ENCODE results near the gene SFPQ. TPM values are rescaled to one million over a fixed set of nuclear protein-coding genes. Genes with fewer than 3 reads are reported as not detected.

SFPQ gene
- total and polyA plus RNA-seq, 4 donors, result 116 to 269 (median 210) TPM

DNA sequence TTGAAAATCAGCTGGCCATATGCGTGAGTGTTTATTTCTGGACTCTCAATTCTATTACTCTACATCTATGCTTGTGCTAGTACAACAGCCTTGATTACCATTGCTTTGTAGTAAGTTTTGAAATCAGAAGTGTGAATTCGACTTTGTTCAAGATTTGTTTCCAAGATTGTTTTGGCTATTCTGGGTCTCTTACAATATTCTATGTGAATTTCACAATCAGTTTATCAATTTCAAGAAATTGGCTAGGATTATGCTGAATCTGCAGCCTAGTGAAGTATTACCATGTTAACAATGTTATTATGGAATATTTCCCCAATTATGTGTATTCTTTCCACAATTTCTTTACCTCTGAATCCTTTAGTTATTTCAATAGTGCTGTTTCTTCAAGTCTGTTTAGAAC lies 19.5 kb downstream of the SFPQ start:
- peaks cover 16 to 34% (median 22%) of the 10 kb centered on the region in 4 donors for H3K36me3 ChIP-seq (ENCODE audit: control insufficient read depth in 4 of 4, insufficient read depth in 4 of 4, low read length in 4 of 4)
- no peaks in the 10 kb centered on the region for H3K27me3 ChIP-seq (ENCODE audit: control insufficient read depth in 3 of 3, insufficient read depth in 3 of 3, low read length in 2 of 3)
- ATAC-seq (ENCODE audit: insufficient read depth, low FRiP score), result no peak
- no peak overlapping the region for H3K4me3 ChIP-seq
- no peak overlapping the region for H3K9ac ChIP-seq (ENCODE audit: insufficient read depth in 1 of 2, low read length in 2 of 2)
- DNase-seq, result peak in 2 of 3 donors; percentile 64 to 81
- 66 to 82% methylated on average over 2 of the region's 2 CpGs for WGBS, 2 donors
- peaks cover 0 to 14% (median 2%) of the 10 kb centered on the region in 5 donors for H3K4me1 ChIP-seq (ENCODE audit: control insufficient read depth in 5 of 5, insufficient read depth in 5 of 5, low read length in 5 of 5)
- TF ChIP-seq, protein P1, sequence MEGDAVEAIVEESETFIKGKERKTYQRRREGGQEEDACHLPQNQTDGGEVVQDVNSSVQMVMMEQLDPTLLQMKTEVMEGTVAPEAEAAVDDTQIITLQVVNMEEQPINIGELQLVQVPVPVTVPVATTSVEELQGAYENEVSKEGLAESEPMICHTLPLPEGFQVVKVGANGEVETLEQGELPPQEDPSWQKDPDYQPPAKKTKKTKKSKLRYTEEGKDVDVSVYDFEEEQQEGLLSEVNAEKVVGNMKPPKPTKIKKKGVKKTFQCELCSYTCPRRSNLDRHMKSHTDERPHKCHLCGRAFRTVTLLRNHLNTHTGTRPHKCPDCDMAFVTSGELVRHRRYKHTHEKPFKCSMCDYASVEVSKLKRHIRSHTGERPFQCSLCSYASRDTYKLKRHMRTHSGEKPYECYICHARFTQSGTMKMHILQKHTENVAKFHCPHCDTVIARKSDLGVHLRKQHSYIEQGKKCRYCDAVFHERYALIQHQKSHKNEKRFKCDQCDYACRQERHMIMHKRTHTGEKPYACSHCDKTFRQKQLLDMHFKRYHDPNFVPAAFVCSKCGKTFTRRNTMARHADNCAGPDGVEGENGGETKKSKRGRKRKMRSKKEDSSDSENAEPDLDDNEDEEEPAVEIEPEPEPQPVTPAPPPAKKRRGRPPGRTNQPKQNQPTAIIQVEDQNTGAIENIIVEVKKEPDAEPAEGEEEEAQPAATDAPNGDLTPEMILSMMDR (IDR thresholded peaks at IDR 0.05; ENCODE audit: control extremely low read depth, extremely low read depth), result no peak
- no peak overlapping the region for H3K27ac ChIP-seq (ENCODE audit: low read depth in 1 of 2, low read length in 1 of 2)
- no peaks in the 10 kb centered on the region for H3K9me3 ChIP-seq (ENCODE audit: control insufficient read depth in 4 of 4, insufficient read depth in 3 of 4, low read length in 3 of 4)

DNA sequence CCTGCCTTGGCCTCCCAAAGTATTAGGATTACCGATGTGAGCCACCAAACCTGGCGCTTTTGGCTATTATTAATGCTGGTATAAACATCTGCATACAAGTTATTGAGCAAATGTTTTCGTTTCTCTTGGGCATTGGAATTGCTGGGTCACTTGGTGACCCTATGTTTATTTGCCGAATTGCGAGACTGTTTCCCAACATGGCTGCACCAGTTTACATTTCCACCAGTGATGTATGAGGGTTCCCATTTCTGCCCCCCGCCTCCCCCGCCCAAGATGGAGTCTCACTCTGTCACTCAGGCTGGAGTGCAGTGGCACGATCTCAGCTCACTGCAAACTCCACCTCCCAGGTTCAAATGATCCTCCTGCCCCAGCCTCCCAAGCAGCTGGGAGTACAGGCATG lies 20.9 kb downstream of the SFPQ start:
- Histone ChIP-seq H3K36me3 (ENCODE audit: control insufficient read depth in 4 of 4, insufficient read depth in 4 of 4, low read length in 4 of 4) (peaks cover 8 to 19% (median 11%) of the 10 kb centered on the region in 4 donors), H3K27ac (ENCODE audit: low read depth in 1 of 2, low read length in 1 of 2) (no peak overlapping the region), H3K27me3 (ENCODE audit: control insufficient read depth in 3 of 3, insufficient read depth in 3 of 3, low read length in 2 of 3) (no peaks in the 10 kb centered on the region), H3K4me1 (ENCODE audit: control insufficient read depth in 5 of 5, insufficient read depth in 5 of 5, low read length in 5 of 5) (peaks cover 0 to 14% (median 0%) of the 10 kb centered on the region in 5 donors), H3K9ac (ENCODE audit: insufficient read depth in 1 of 2, low read length in 2 of 2) (no peak overlapping the region), H3K4me3 (no peak overlapping the region), H3K9me3 (ENCODE audit: control insufficient read depth in 4 of 4, insufficient read depth in 3 of 4, low read length in 3 of 4) (no peaks in the 10 kb centered on the region)
- WGBS, 2 donors, result 80 to 81% methylated on average over 8 of the region's 8 CpGs
- TF ChIP-seq, protein P1 (IDR thresholded peaks at IDR 0.05; ENCODE audit: control extremely low read depth, extremely low read depth), result no peak
- DNase-seq (no peak), ATAC-seq (ENCODE audit: insufficient read depth, low FRiP score) (no peak)

DNA sequence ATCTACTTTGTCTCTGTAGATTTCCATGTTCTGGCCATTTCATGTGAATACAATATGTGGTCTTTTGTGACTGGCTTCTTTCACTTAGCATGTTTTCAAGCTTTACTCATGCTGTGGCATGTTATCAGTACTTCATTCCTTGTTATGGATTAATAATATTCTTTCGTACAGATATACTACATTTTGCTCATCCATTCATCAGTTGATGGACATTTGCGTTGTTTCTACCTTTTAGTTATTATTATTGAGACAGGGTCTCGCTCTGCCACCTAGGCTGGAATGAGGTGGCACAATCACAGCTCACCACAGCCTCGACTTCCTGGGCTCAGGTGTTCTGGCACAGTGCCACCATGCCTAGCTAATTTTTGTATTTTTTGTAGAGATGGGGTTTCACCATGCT lies 21.4 kb downstream of the SFPQ start:
- TF ChIP-seq, protein P1 (IDR thresholded peaks at IDR 0.05; ENCODE audit: control extremely low read depth, extremely low read depth), result no peak
- no peaks in the 10 kb centered on the region for H3K9me3 ChIP-seq (ENCODE audit: control insufficient read depth in 4 of 4, insufficient read depth in 3 of 4, low read length in 3 of 4)
- no peak for ATAC-seq (ENCODE audit: insufficient read depth, low FRiP score)
- H3K36me3 ChIP-seq (ENCODE audit: control insufficient read depth in 4 of 4, insufficient read depth in 4 of 4, low read length in 4 of 4), result peaks cover 6 to 16% (median 9%) of the 10 kb centered on the region in 4 donors
- no peak overlapping the region for H3K9ac ChIP-seq (ENCODE audit: insufficient read depth in 1 of 2, low read length in 2 of 2)
- no peak overlapping the region for H3K27ac ChIP-seq (ENCODE audit: low read depth in 1 of 2, low read length in 1 of 2)
- 79 to 89% methylated on average over 4 of the region's 4 CpGs for WGBS, 2 donors
- no peak for DNase-seq
- no peaks in the 10 kb centered on the region for H3K27me3 ChIP-seq (ENCODE audit: control insufficient read depth in 3 of 3, insufficient read depth in 3 of 3, low read length in 2 of 3)
- H3K4me1 ChIP-seq (ENCODE audit: control insufficient read depth in 5 of 5, insufficient read depth in 5 of 5, low read length in 5 of 5), result peaks cover 0 to 14% (median 0%) of the 10 kb centered on the region in 5 donors
- H3K4me3 ChIP-seq, result no peak overlapping the region

- Histone ChIP-seq H3K4me3 (no peak overlapping the region), H3K9ac (ENCODE audit: insufficient read depth in 1 of 2, low read length in 2 of 2) (no peak overlapping the region), H3K4me1 (ENCODE audit: control insufficient read depth in 5 of 5, insufficient read depth in 5 of 5, low read length in 5 of 5) (no peaks in the 10 kb centered on the region), H3K27me3 (ENCODE audit: control insufficient read depth in 3 of 3, insufficient read depth in 3 of 3, low read length in 2 of 3) (no peaks in the 10 kb centered on the region), H3K27ac (ENCODE audit: low read depth in 1 of 2, low read length in 1 of 2) (no peak overlapping the region), H3K36me3 (ENCODE audit: control insufficient read depth in 4 of 4, insufficient read depth in 4 of 4, low read length in 4 of 4) (no peaks in the 10 kb centered on the region), H3K9me3 (ENCODE audit: control insufficient read depth in 4 of 4, insufficient read depth in 3 of 4, low read length in 3 of 4) (peaks cover 0 to 3% (median 1%) of the 10 kb centered on the region in 4 donors)
- ATAC-seq (ENCODE audit: insufficient read depth, low FRiP score) (no peak), DNase-seq (no peak)
- WGBS, 2 donors, result 98% methylated on average over 3 of the region's 3 CpGs
- TF ChIP-seq, protein P1 (IDR thresholded peaks at IDR 0.05; ENCODE audit: control extremely low read depth, extremely low read depth), result no peak
Observed at GRCh38 chr1:35164893-35165292, 28.1 kb downstream of the SFPQ start.

All from lung (tissue), 12 donors.